OCI-LY3 (cell line): ENCODE measurements around the gene LMO2.

Source experiments
- CTCF ChIP-seq: fragments of 200-600, 300-600 bp; sonication (generic); IDR thresholded peaks from 2 replicates; pipeline ENCODE4 v1.5.1; 2014; ENCODE audit warnings: antibody characterized with exemption, low read length, low read depth
- EZH2phosphoT487 ChIP-seq: fragments of 200-600 bp; shearing (Covaris generic); IDR thresholded peaks from 2 replicates; pipeline ENCODE4 v1.6.1; 2018; ENCODE audit warnings: antibody characterized with exemption, mixed run types, low read depth

GRCh38 chr11:33907421-33907820, 15.5 kb upstream of the LMO2 start:
- no peak for TF ChIP-seq CTCF
- TF ChIP-seq EZH2phosphoT487 = no peak
